ENCODE results near the gene CELSR2. TPM values are rescaled to one million over a fixed set of nuclear protein-coding genes. Genes with fewer than 3 reads are reported as not detected.
A peak's percentile ranks its signal among the peaks of the same experiment; 100 is the strongest.
"Not testable (repeated sequence)": the region's sequence is repeated elsewhere in the genome, so short reads cannot be mapped to it uniquely, and the experiment has no call there.

CELSR2 gene
- total RNA-seq, 2 experiments from 2014 or later, result 2.7 to 3.1 TPM

DNA sequence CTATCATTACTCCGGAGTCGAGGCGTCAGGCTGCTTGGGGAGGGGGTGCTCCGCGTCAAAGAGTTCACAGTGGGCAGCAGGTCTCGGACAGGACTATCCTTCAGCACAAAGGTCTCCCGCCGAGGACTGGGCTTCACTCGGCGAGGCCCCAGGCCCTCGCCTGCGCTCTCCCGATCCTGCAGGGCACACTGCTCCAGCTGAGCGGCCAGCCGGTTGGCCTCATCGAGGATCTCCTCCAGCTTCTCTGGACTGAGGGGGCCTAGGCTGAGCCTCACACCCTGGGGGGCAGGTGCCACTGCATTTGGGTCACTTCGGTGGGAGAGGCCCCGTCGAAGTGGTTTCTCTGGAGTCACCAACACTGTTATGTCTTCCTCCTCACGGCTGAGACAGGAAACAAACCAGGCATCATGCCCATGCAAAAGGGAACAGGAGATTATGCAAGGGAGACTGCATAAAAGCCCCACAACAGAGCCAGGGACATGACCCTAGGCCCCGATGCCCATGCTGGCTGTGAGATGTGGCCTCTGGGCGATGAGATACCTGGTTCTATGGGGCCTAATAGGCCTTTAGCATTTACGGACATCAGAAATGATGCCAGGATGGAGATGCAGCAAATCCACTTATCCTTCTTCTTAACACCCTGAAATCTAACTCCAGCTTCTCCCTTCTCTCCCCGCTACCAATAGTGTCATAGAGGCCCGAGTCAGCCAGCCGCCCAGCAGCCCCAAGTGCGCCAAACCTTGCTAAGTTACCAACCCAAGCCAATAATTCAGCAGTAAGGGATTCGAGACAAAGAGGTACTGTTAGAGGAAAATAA is 32.5 kb downstream of the CELSR2 start:
- ATAC-seq, result no peak
- ChIA-PET POLR2A (interaction anchor here (1.1 kb wide), 2 partner anchors 116 to 181 kb away, joined by 3 to 5 read pairs; partner anchors contain the start of gene SORT1), CTCF (interaction anchor here (1.0 to 3.3 kb wide), 8 partner anchors 23 to 212 kb away, joined by 3 to 52 read pairs (median 5); partner anchors contain the start of genes CYB561D1 and SORT1)
- TF ChIP-seq, protein P1, sequence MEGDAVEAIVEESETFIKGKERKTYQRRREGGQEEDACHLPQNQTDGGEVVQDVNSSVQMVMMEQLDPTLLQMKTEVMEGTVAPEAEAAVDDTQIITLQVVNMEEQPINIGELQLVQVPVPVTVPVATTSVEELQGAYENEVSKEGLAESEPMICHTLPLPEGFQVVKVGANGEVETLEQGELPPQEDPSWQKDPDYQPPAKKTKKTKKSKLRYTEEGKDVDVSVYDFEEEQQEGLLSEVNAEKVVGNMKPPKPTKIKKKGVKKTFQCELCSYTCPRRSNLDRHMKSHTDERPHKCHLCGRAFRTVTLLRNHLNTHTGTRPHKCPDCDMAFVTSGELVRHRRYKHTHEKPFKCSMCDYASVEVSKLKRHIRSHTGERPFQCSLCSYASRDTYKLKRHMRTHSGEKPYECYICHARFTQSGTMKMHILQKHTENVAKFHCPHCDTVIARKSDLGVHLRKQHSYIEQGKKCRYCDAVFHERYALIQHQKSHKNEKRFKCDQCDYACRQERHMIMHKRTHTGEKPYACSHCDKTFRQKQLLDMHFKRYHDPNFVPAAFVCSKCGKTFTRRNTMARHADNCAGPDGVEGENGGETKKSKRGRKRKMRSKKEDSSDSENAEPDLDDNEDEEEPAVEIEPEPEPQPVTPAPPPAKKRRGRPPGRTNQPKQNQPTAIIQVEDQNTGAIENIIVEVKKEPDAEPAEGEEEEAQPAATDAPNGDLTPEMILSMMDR (IDR thresholded peaks at IDR 0.05), result no peak
- intact Hi-C loops (cut with micrococcal nuclease), result no loop called here
- H3K4me3 Mint-ChIP-seq, result peak overlapping the region; percentile 79
- H3K9me3 Mint-ChIP-seq, result no peaks in the 10 kb centered on the region
- H3K4me1 Mint-ChIP-seq (ENCODE audit: low read depth), result peaks cover 15% of the 10 kb centered on the region
- no peaks in the 10 kb centered on the region for H3K27me3 Mint-ChIP-seq
- H3K27ac Mint-ChIP-seq, result no peak overlapping the region
- DNase-seq, result no peak
- no peaks in the 10 kb centered on the region for H3K36me3 Mint-ChIP-seq (ENCODE audit: low read depth)

DNA sequence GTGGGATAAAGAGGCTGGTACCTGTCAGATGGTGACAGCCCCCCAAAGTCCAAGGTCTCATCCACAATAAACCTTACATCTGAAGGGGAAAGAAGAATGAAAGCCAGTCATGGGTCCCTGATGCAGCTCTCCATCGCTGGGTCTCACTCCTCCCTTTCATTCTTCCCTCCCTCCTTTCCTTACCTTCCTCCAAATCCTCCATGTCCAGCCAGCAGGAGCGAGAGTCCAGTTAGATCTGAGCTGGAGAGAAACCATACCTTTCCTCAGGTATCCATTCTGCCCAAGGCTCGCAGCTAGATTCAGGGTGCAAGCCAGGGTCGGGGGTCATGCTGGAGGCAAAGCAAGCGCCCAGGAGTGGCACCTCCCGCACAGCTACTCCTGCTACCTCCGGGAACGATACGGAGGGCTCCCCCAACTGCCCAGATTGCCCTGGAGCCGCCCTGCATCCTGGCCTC is 33.2 kb downstream of the CELSR2 start:
- ChIA-PET CTCF (interaction anchor here (0.8 to 3.3 kb wide), 12 partner anchors 11 to 250 kb away, joined by 3 to 52 read pairs (median 5); partner anchors contain the start of genes CYB561D1 and SORT1), POLR2A (interaction anchor here (1.1 to 1.6 kb wide), 3 partner anchors 24 to 182 kb away, joined by 3 to 5 read pairs (median 3); partner anchors contain the start of genes MYBPHL and SORT1)
- ATAC-seq, result no peak
- no peak for DNase-seq
- Mint-ChIP-seq H3K27ac (no peak overlapping the region), H3K27me3 (no peaks in the 10 kb centered on the region), H3K4me1 (ENCODE audit: low read depth) (peaks cover 11% of the 10 kb centered on the region), H3K9me3 (no peaks in the 10 kb centered on the region), H3K36me3 (ENCODE audit: low read depth) (no peaks in the 10 kb centered on the region), H3K4me3 (peak overlapping the region; percentile 79)
- TF ChIP-seq, protein P1 (IDR thresholded peaks at IDR 0.05), result no peak
- intact Hi-C loops (cut with micrococcal nuclease), result no loop called here

DNA sequence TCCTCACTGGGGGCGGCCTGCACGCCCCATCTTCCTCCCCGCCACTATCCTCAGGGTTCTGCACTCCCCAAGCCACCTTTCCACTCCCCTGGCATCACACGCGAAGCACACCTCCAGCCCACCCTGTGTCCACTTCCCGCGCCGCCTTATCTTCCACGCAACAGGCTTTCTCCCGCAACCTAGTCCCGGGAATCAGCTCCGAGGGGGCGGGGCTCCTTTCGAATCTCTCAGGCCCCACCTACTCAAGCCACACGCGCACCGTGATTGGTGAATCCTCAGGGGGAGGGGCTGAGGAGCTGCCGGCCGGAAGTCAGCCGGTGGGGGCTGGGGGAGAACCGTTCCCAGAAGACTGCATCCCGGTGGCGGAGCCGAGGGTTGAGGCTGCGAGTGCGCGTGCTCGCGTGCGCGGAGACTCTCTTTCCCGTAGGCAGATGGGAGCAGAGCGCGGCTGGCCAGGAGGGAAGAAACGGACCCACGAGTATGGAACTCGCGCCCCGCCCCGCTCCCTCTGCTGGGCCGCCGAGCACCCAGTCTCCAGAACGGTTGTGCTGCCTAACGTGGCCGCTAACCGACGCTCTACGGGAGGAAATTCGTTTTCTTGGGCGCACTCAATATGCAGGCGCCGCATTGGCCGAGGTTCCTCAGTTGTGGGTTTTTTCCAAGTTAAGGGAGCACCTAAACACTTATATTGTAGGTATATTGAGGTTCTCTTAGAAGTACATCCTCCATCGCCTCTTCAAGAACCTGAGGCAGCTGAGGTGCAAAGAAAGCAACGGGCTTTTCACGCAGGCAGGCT is 33.8 kb downstream of the CELSR2 start, which contains the start of gene PSRC1:
Gene PSRC1, minus strand, starts transcription at position 194 of the 796 bp plus-strand sequence.
- Mint-ChIP-seq H3K4me1 (ENCODE audit: low read depth) (peaks cover 11% of the 10 kb centered on the region), H3K4me3 (peak within 1 kb of the TSS; percentile 79), H3K36me3 (ENCODE audit: low read depth) (no peaks in the 10 kb centered on the region), H3K9me3 (no peaks in the 10 kb centered on the region), H3K27me3 (no peaks in the 10 kb centered on the region), H3K27ac (peak within 1 kb of the TSS; percentile 90)
- DNase-seq (peak; percentile 93), ATAC-seq (peak; percentile 98)
- CTCF ChIA-PET, result interaction anchor here (0.8 to 3.3 kb wide), 13 partner anchors 10 to 249 kb away, joined by 3 to 52 read pairs (median 5); partner anchors contain the start of genes CYB561D1 and SORT1
- POLR2A ChIA-PET, result interaction anchor here (0.8 to 1.6 kb wide), 3 partner anchors 10 to 115 kb away, joined by 3 to 5 read pairs (median 3); partner anchors contain the start of genes MYBPHL and SORT1
- TF ChIP-seq, protein P1 (IDR thresholded peaks at IDR 0.05), result peak; percentile 58
- intact Hi-C loops (cut with micrococcal nuclease), result no loop called here

DNA sequence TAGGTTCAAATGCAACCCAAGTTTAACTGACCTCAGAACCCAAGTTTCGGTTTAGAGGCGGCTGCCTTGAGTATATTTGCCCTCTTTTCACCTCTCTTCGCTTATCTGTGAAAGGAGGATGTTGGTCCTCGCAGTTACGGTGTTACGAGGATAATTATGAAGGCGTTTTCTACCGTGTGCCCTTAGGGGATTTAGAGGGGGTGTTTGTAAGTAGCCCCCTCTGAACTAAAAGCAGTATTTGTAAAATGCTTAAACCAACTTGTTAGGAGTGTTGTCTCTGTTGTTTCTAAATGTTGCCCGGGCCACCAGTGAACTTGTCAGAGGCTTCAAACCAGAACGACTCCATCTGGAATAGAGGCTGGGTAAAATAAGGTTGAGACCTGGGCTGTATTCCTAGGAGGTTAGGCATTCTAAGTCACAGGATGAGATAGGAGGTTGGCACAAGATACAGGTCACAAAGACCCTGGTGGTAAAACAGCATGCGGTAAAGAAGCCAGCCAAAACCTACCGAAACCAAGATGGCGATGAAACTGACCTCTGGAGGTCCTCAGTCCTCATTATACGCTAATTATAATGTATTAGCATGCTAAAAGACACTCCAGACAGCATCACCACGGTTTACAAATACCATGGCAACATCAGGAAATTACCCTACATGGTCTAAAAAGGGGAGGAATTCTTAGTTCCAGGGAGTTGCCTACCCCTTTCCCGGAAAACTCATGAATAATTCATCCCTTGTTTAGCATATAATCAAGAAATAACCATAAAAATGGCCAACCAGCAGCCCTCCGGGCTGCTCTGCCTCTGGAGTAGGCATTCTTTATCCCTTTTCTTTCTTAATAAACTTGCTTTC is 34.6 kb downstream of the CELSR2 start:
- Mint-ChIP-seq H3K36me3 (ENCODE audit: low read depth) (no peaks in the 10 kb centered on the region), H3K27ac (peak overlapping the region; percentile 90), H3K27me3 (no peaks in the 10 kb centered on the region), H3K4me1 (ENCODE audit: low read depth) (peaks cover 11% of the 10 kb centered on the region), H3K4me3 (peak overlapping the region; percentile 79), H3K9me3 (no peaks in the 10 kb centered on the region)
- CTCF ChIA-PET, result interaction anchor here (0.8 to 3.3 kb wide), 3 partner anchors 116 to 248 kb away, joined by 3 to 52 read pairs (median 9); partner anchors contain the start of gene SORT1
- intact Hi-C loops (cut with micrococcal nuclease), result no loop called here
- ATAC-seq (peak; percentile 28), DNase-seq (no peak)
- POLR2A ChIA-PET, result interaction anchor here (0.8 to 1.6 kb wide), 2 partner anchors 11 to 22 kb away, joined by 3 read pairs; partner anchors contain the start of gene MYBPHL
- TF ChIP-seq, protein P1 (IDR thresholded peaks at IDR 0.05), result no peak

DNA sequence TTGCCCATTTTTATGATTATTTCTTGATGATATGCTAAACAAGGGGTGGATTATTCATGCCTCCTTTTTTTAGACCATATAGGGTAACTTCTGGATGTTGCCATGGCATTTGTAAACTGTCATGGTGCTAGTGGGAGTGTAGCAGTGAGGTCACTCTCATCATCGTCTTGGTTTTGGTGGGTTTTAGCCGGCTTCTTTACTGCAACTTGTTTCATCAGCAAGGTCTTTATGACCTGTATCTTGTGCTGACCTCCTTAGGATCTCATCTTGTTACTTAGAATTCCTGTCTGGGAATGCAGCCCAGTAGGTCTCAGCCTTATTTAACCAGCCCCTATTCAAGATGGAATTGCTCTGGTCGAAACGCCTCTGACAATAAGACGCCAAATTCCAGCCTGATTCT is 37.4 kb downstream of the CELSR2 start:
- POLR2A ChIA-PET; ATAC-seq; H3K27me3 Mint-ChIP-seq; H3K36me3 Mint-ChIP-seq (ENCODE audit: low read depth); H3K4me3 Mint-ChIP-seq; CTCF ChIA-PET; H3K9me3 Mint-ChIP-seq; DNase-seq; intact Hi-C loops (cut with micrococcal nuclease); H3K27ac Mint-ChIP-seq: not testable (repeated sequence)
- peaks cover 11% of the 10 kb centered on the region for H3K4me1 Mint-ChIP-seq (ENCODE audit: low read depth)

Measured in activated CD8-positive, alpha-beta T cell treated with anti-CD3 and anti-CD28 coated beads for 36 hours (primary cell).